ENCODE measurements around the gene RPS6KA5. TPM values are rescaled to one million over a fixed set of nuclear protein-coding genes. Genes with fewer than 3 reads are reported as not detected.

Gene RPS6KA5
- total and polyA plus RNA-seq, 9 of the 15 experiments (the other 6 are each of a cell fraction or from before 2014, with no cell fraction given), result 0.88 to 7.7 (median 4.7) TPM

DNA sequence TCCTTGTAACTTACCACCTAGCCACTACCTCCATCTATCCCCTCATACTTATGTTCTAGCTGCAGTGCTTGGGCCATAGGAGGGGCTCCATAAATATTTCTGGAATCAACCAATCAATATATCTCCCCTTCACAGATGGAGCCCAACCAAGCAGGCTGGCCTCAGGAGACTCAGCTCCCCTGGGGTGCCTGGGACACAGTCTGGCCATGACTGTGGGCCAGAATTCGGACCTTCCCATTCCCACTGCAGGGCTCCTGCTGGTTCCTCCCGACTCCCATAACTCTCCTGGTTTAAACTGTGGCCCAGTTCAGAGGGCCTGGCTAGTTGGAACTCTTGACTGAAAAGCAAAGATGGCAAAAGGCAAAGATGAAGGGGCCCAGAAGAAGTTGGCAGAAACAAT is 257.2 kb downstream of the RPS6KA5 start:
- ATAC-seq, result 0 out of 3 replicates have a peak, but pooled peaks have one; percentile 1
- ChIA-PET POLR2A (interaction anchor here (0.6 to 1.3 kb wide), 5 partner anchors 12 to 1948 kb away, joined by 3 to 5 read pairs (median 3); no protein-coding TSS in a partner anchor), CTCF (ENCODE audit: low intra/inter-chr PET ratio) (no interaction called here)
- peaks cover 64 to 68% of the 10 kb centered on the region in 2 experiments for H3K4me1 ChIP-seq (replicated peaks in 1 of 2; ENCODE audit: control insufficient read depth in 2 of 2, insufficient read depth in 2 of 2, low read length in 2 of 2)
- no peaks in the 10 kb centered on the region for H3K9me1 ChIP-seq (ENCODE audit: control insufficient read depth, insufficient read depth, low read length)
- H3K27ac ChIP-seq (ENCODE audit: extremely low read depth, low read depth, low read length), result peak overlapping the region; percentile 97
- no peaks in the 10 kb centered on the region; the same call in 1 of the 2 replicates for H4K20me1 ChIP-seq (replicated peaks; ENCODE audit: control insufficient read depth, insufficient read depth, low read length)
- BruUV-seq (replicated peaks), result TSS peak; percentile 68
- peak overlapping the region; percentile 89 for H3K9ac ChIP-seq (ENCODE audit: insufficient read depth in 1 of 2, low read depth in 2 of 2, low read length in 2 of 2)
- H3K36me3 ChIP-seq (ENCODE audit: control insufficient read depth, insufficient read depth, low read length), result peaks cover 15% of the 10 kb centered on the region; the same call in 2 of the 3 replicates
- TF ChIP-seq, protein P1, sequence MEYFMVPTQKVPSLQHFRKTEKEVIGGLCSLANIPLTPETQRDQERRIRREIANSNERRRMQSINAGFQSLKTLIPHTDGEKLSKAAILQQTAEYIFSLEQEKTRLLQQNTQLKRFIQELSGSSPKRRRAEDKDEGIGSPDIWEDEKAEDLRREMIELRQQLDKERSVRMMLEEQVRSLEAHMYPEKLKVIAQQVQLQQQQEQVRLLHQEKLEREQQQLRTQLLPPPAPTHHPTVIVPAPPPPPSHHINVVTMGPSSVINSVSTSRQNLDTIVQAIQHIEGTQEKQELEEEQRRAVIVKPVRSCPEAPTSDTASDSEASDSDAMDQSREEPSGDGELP (CRISPR knock-in tag; IDR thresholded peaks at IDR 0.05; ENCODE audit: borderline replicate concordance), result 0 out of 2 replicates have a peak, but pooled peaks have one; percentile 7
- TF ChIP-seq, protein P2, sequence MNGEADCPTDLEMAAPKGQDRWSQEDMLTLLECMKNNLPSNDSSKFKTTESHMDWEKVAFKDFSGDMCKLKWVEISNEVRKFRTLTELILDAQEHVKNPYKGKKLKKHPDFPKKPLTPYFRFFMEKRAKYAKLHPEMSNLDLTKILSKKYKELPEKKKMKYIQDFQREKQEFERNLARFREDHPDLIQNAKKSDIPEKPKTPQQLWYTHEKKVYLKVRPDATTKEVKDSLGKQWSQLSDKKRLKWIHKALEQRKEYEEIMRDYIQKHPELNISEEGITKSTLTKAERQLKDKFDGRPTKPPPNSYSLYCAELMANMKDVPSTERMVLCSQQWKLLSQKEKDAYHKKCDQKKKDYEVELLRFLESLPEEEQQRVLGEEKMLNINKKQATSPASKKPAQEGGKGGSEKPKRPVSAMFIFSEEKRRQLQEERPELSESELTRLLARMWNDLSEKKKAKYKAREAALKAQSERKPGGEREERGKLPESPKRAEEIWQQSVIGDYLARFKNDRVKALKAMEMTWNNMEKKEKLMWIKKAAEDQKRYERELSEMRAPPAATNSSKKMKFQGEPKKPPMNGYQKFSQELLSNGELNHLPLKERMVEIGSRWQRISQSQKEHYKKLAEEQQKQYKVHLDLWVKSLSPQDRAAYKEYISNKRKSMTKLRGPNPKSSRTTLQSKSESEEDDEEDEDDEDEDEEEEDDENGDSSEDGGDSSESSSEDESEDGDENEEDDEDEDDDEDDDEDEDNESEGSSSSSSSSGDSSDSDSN (IDR thresholded peaks at IDR 0.05; ENCODE audit: borderline replicate concordance in 1 of 2, low read depth in 2 of 2, low read length in 2 of 2), result 0 out of 4 replicates have a peak, but pooled peaks of 1 of the 2 experiments have one; percentile 18
- TF ChIP-seq BMI1 (IDR thresholded peaks at IDR 0.05; ENCODE audit: low read length), result no peak
- peak in 1 of 4 experiments; percentile 24 for DNase-seq (ENCODE audit: extremely low read depth in 1 of 4, low spot score in 3 of 4)
- peak overlapping the region; percentile 72 for H3K4me2 ChIP-seq (ENCODE audit: insufficient read depth, low read length)
- peaks cover 88% of the 10 kb centered on the region for H3K79me2 ChIP-seq (ENCODE audit: control insufficient read depth, insufficient read depth, low read length)
- WGBS (ENCODE audit: insufficient coverage, low coverage, missing lambda C conversion rate), result 8% methylated on average over 2 of the region's 2 CpGs
- no peaks in the 10 kb centered on the region for H3K27me3 ChIP-seq (ENCODE audit: control insufficient read depth in 2 of 2, insufficient read depth in 2 of 2, low read length in 2 of 2)
- in situ Hi-C loops (cut with MboI), result no loop called here
- peak overlapping the region; percentile 20 for H2AFZ ChIP-seq (ENCODE audit: low read depth, low read length)
- intact Hi-C loops (cut with micrococcal nuclease), result no loop called here
- H3K4me3 ChIP-seq, result peak overlapping the region; percentile 30
- H3K9me3 ChIP-seq (replicated peaks; ENCODE audit: control insufficient read depth, insufficient read depth, low read depth, low read length), result no peaks in the 10 kb centered on the region
- no peak for FAIRE-seq
